GM13977 (cell line): ENCODE results near the gene PRDM2.
A peak's percentile ranks its signal among the peaks of the same experiment; 100 is the strongest.

Experiments
- DNase-seq: peaks from one replicate; pipeline ENCODE4 v3.0.0; 2012; ENCODE audit warnings: low spot score
- in situ Hi-C: fragments of 300-500 bp; cut with MboI; formaldehyde crosslinking; loops from one replicate; pipeline ENCODE4 v1.12.0; 2022; ENCODE audit warnings: low sequenced_read_pairs, low pct_unique_long_range_greater_than_20kb, mixed read lengths, inconsistent platforms; ENCODE audit not compliant: unreplicated experiment
- TF ChIP-seq, protein P1 (sequence below): IDR thresholded peaks from 2 replicates; pipeline ENCODE4 v1.5.1; 2012; ENCODE audit warnings: mild to moderate bottlenecking, control low read depth; ENCODE audit not compliant: insufficient read depth; ENCODE audit errors: extremely low read depth, missing control alignments

Gene PRDM2

DNA sequence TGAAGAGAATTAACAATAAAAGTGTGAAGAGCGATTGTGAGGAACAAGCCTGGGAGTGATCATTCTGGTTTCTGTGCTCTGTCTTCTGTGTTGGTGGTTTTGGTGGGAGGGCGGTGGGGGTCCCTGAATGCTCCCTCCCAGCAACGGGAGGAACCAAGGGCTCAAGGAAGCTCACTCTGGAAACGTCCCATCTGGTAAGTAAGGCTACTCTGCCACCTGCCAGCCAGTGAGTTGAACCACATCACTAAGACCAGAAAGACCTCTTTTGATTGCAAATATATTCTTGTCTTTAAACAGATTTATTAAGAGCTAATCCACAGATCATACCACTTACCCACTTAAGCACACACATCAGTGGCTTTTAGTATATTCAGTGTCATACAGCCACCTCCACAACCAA lies 125.0 kb downstream of the PRDM2 start:
- DNase-seq, result no peak
- in situ Hi-C loops, result no loop called here
- TF ChIP-seq, protein P1, sequence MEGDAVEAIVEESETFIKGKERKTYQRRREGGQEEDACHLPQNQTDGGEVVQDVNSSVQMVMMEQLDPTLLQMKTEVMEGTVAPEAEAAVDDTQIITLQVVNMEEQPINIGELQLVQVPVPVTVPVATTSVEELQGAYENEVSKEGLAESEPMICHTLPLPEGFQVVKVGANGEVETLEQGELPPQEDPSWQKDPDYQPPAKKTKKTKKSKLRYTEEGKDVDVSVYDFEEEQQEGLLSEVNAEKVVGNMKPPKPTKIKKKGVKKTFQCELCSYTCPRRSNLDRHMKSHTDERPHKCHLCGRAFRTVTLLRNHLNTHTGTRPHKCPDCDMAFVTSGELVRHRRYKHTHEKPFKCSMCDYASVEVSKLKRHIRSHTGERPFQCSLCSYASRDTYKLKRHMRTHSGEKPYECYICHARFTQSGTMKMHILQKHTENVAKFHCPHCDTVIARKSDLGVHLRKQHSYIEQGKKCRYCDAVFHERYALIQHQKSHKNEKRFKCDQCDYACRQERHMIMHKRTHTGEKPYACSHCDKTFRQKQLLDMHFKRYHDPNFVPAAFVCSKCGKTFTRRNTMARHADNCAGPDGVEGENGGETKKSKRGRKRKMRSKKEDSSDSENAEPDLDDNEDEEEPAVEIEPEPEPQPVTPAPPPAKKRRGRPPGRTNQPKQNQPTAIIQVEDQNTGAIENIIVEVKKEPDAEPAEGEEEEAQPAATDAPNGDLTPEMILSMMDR, result peak; percentile 44

DNA sequence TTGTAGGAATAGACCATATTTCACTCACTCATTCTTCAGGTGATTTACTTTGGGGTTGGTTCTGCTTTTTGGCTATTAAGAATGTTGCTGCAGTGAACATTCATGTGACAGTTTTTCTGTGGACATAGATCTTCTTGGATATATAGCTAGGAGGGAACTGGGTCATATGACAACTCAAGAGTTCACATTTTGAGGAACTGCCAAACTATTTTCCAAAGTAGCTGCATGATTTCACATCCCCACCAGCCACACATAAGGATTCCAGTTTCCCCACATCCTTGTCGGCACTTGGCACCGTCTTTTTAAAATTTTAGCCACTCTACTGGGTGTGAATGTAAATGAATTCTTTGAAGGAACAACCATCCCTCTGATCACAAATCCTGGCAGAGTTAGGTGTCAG lies 126.0 kb downstream of the PRDM2 start:
- no peak for DNase-seq
- TF ChIP-seq, protein P1, result no peak
- in situ Hi-C loops, result no loop called here

GRCh38 chr1:13826591-13826990 lies 126.6 kb downstream of the PRDM2 start:
- in situ Hi-C loops, result no loop called here
- TF ChIP-seq, protein P1, result no peak
- no peak for DNase-seq

DNA sequence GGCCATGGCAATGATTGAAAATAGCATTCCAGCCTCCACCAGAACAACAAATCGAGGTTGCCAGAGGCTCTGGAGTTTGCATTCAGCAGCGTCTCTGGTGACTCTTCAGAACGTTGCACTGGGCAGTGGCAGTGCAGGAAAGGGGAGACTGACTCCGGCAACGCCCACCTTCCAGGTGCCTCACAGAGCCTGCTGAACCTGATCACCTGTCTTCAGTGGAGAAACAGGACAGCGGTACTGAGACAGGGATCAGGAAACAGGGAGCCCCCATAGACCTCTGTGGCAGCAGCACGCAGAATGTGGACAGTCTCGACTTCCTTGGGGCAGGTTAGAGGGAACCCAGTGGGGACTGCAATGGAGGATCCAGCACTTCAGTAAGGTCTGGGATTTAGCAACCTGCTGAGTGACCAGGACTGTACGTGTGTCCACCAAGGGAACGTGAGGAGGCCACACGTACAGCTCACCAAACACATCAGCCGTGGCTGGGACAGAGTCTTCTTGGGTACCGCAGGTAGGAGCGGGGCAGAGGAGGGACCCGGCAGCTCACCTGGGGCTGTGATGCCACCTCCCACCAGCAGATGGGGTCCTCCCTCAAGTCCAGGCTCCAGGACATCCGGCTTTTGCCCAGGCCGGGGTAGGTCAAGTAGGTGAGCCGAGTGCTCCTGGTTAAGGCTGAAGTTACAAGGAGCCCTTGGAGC lies 128.6 kb downstream of the PRDM2 start:
- TF ChIP-seq, protein P1, result peak; percentile 69
- DNase-seq, result peak; percentile 79
- in situ Hi-C loops, result no loop called here

- TF ChIP-seq, protein P1, result no peak
- DNase-seq, result peak; percentile 13
- in situ Hi-C loops, result no loop called here
Observed at GRCh38 chr1:13829152-13829769, 129.3 kb downstream of the PRDM2 start.

DNA sequence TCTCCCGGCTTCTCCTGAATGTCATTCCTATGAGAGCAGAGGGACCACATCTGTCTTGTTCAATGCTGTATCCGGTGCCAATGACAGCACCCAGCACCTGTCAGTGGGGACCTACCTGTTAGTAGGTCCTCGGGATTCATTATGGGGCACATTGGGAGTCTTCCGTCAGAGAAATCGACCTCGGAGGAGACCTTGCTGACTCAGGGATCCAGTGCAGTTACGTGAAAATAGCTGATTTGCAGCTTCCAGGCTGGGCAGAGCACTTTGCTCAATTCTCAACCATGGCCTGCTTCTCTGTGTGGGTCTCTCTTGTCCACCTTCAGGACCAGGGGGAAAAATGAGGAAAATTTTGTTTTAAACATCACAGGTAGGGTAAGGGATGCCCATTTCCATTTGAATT lies 130.2 kb downstream of the PRDM2 start:
- TF ChIP-seq, protein P1, result no peak
- in situ Hi-C loops, result no loop called here
- DNase-seq, result peak; percentile 2
